ENCODE data around the gene FZD8.

FZD8 gene

DNA sequence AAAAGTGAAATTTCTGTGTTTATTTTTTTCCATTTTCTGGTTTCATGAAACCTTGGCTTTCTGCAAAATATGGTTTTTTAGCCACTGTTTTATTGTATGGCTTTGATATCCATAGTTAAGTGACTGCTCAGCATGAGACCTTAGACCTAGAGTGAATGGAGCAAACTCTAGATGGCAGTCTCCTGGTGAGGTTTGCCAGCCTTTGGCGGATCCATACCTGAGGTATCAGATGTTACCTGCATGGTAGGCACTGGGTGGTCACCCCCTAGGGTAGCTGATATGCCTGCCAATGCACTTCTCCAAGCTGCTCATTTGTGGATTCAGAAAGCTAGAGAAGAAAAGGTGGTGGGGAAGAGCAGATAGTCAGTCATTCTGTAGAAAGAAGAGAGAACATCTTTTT, 17.4 kb upstream of the FZD8 start:
- no peak overlapping the region for H2BK120ac ChIP-seq (ENCODE audit: low read depth, low read length)
- DNase-seq, result no peak
- no peak overlapping the region for H3K18ac ChIP-seq (ENCODE audit: low read depth in 1 of 2, low read length in 2 of 2)
- no peaks in the 10 kb centered on the region for H3K27me3 ChIP-seq (ENCODE audit: control insufficient read depth in 1 of 2, insufficient read depth in 1 of 2, low read length in 2 of 2)
- no peak overlapping the region for H3K14ac ChIP-seq (ENCODE audit: low read length in 2 of 2)
- H3K9me3 ChIP-seq (ENCODE audit: control insufficient read depth, low read length), result no peaks in the 10 kb centered on the region
- H3K4me2 ChIP-seq (ENCODE audit: low read length, poor library complexity, severe bottlenecking), result no peak overlapping the region
- no peak overlapping the region for H2BK15ac ChIP-seq (ENCODE audit: low read depth, poor library complexity, severe bottlenecking)
- H3K4me1 ChIP-seq (ENCODE audit: control insufficient read depth, insufficient read depth, low read depth, low read length), result no peaks in the 10 kb centered on the region
- WGBS, result 90% methylated on average over 1 of the region's 1 CpG
- H3K9ac ChIP-seq (ENCODE audit: low read length), result no peak overlapping the region
- H2BK5ac ChIP-seq (ENCODE audit: low read depth, low read length, poor library complexity, severe bottlenecking), result no peak overlapping the region
- H3K27ac ChIP-seq (ENCODE audit: low read length, poor library complexity, severe bottlenecking), result no peak overlapping the region
- no peak overlapping the region for H2AFZ ChIP-seq (ENCODE audit: low read depth, low read length)
- H3K36me3 ChIP-seq (ENCODE audit: control insufficient read depth in 1 of 2, insufficient read depth in 2 of 2, low read depth in 1 of 2, low read length in 2 of 2), result no peaks in the 10 kb centered on the region
- no peaks in the 10 kb centered on the region for H3K79me1 ChIP-seq (replicated peaks; ENCODE audit: low read length, poor library complexity, severe bottlenecking)
- no peak overlapping the region for H4K8ac ChIP-seq (ENCODE audit: low read length)
- H2AK5ac ChIP-seq (ENCODE audit: low read length, severe bottlenecking), result no peak overlapping the region
- no peak overlapping the region for H3K23ac ChIP-seq (ENCODE audit: low read length in 2 of 2)
- H4K91ac ChIP-seq (ENCODE audit: low read length), result no peak overlapping the region
- H2BK12ac ChIP-seq (ENCODE audit: low read length in 2 of 2), result no peak overlapping the region
- H3K4ac ChIP-seq (ENCODE audit: low read depth in 1 of 2, low read length in 2 of 2), result no peak overlapping the region
- H3K4me3 ChIP-seq (ENCODE audit: insufficient read depth in 1 of 2, low read depth in 1 of 2, low read length in 2 of 2), result no peak overlapping the region

DNA sequence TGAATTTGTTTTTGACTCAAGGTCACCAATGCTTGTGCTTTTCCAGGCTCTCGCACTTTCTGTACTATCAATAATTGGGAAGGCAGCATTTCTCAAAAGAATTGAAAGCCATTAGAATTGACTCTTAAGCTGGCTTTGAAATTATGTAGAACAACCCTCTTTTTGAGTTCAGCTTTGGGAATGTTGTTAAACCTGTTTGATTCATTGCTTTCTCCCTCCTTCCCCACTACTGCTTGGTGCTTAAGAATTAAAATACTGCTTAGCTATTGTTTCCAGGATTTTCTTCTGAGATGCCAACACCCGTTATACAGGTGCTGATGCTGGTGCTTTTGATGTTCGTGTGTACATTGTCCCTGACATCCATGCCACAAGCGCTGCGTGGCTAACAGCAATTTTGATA, 15.5 kb upstream of the FZD8 start:
- no peak overlapping the region for H2BK5ac ChIP-seq (ENCODE audit: low read depth, low read length, poor library complexity, severe bottlenecking)
- no peak overlapping the region for H2BK120ac ChIP-seq (ENCODE audit: low read depth, low read length)
- no peaks in the 10 kb centered on the region for H3K4me1 ChIP-seq (ENCODE audit: control insufficient read depth, insufficient read depth, low read depth, low read length)
- no peaks in the 10 kb centered on the region for H3K79me1 ChIP-seq (replicated peaks; ENCODE audit: low read length, poor library complexity, severe bottlenecking)
- H3K14ac ChIP-seq (ENCODE audit: low read length in 2 of 2), result no peak overlapping the region
- H2AK5ac ChIP-seq (ENCODE audit: low read length, severe bottlenecking), result no peak overlapping the region
- H3K18ac ChIP-seq (ENCODE audit: low read depth in 1 of 2, low read length in 2 of 2), result no peak overlapping the region
- no peak overlapping the region for H3K23ac ChIP-seq (ENCODE audit: low read length in 2 of 2)
- no peak overlapping the region for H3K4me2 ChIP-seq (ENCODE audit: low read length, poor library complexity, severe bottlenecking)
- no peak overlapping the region for H3K27ac ChIP-seq (ENCODE audit: low read length, poor library complexity, severe bottlenecking)
- no peak for DNase-seq
- H2BK15ac ChIP-seq (ENCODE audit: low read depth, poor library complexity, severe bottlenecking), result no peak overlapping the region
- no peak overlapping the region for H2AFZ ChIP-seq (ENCODE audit: low read depth, low read length)
- no peak overlapping the region for H3K4me3 ChIP-seq (ENCODE audit: insufficient read depth in 1 of 2, low read depth in 1 of 2, low read length in 2 of 2)
- no peak overlapping the region for H3K9ac ChIP-seq (ENCODE audit: low read length)
- no peaks in the 10 kb centered on the region for H3K9me3 ChIP-seq (ENCODE audit: control insufficient read depth, low read length)
- H3K36me3 ChIP-seq (ENCODE audit: control insufficient read depth in 1 of 2, insufficient read depth in 2 of 2, low read depth in 1 of 2, low read length in 2 of 2), result no peaks in the 10 kb centered on the region
- no peaks in the 10 kb centered on the region for H3K27me3 ChIP-seq (ENCODE audit: control insufficient read depth in 1 of 2, insufficient read depth in 1 of 2, low read length in 2 of 2)
- 97% methylated on average over 5 of the region's 5 CpGs for WGBS
- H4K8ac ChIP-seq (ENCODE audit: low read length), result no peak overlapping the region
- no peak overlapping the region for H3K4ac ChIP-seq (ENCODE audit: low read depth in 1 of 2, low read length in 2 of 2)
- no peak overlapping the region for H2BK12ac ChIP-seq (ENCODE audit: low read length in 2 of 2)
- no peak overlapping the region for H4K91ac ChIP-seq (ENCODE audit: low read length)

DNA sequence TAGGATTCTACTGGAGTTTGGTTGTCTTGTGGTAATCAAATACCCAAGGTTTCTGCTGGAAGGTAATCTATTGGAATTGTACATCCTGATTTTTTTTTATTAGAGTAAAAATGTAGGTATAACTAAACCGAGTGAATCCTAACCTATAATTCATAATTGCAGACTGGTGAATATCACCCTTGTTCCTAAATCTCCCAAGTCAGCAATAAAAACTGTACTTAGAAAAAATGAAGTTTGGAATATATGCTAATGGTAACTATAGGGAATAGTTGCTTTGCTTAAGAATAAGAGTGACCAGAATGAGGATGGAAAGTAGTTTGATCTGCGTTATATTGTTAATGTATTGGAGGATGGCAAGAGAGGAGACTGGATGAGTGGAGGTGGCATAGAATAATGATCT, 10.7 kb upstream of the FZD8 start:
- no peak overlapping the region for H3K4ac ChIP-seq (ENCODE audit: low read depth in 1 of 2, low read length in 2 of 2)
- no peak overlapping the region for H3K4me3 ChIP-seq (ENCODE audit: insufficient read depth in 1 of 2, low read depth in 1 of 2, low read length in 2 of 2)
- no peak overlapping the region for H2AK5ac ChIP-seq (ENCODE audit: low read length, severe bottlenecking)
- H3K23ac ChIP-seq (ENCODE audit: low read length in 2 of 2), result no peak overlapping the region
- no peak overlapping the region for H4K8ac ChIP-seq (ENCODE audit: low read length)
- H3K4me2 ChIP-seq (ENCODE audit: low read length, poor library complexity, severe bottlenecking), result no peak overlapping the region
- H3K9ac ChIP-seq (ENCODE audit: low read length), result no peak overlapping the region
- no peaks in the 10 kb centered on the region for H3K9me3 ChIP-seq (ENCODE audit: control insufficient read depth, low read length)
- no peaks in the 10 kb centered on the region for H3K4me1 ChIP-seq (ENCODE audit: control insufficient read depth, insufficient read depth, low read depth, low read length)
- WGBS, result 87% methylated on average over 1 of the region's 2 CpGs
- no peak overlapping the region for H3K27ac ChIP-seq (ENCODE audit: low read length, poor library complexity, severe bottlenecking)
- no peaks in the 10 kb centered on the region for H3K79me1 ChIP-seq (replicated peaks; ENCODE audit: low read length, poor library complexity, severe bottlenecking)
- DNase-seq, result no peak
- no peak overlapping the region for H3K18ac ChIP-seq (ENCODE audit: low read depth in 1 of 2, low read length in 2 of 2)
- H3K36me3 ChIP-seq (ENCODE audit: control insufficient read depth in 1 of 2, insufficient read depth in 2 of 2, low read depth in 1 of 2, low read length in 2 of 2), result no peaks in the 10 kb centered on the region
- H3K14ac ChIP-seq (ENCODE audit: low read length in 2 of 2), result no peak overlapping the region
- no peak overlapping the region for H2BK5ac ChIP-seq (ENCODE audit: low read depth, low read length, poor library complexity, severe bottlenecking)
- no peak overlapping the region for H2AFZ ChIP-seq (ENCODE audit: low read depth, low read length)
- no peak overlapping the region for H2BK12ac ChIP-seq (ENCODE audit: low read length in 2 of 2)
- H3K27me3 ChIP-seq (ENCODE audit: control insufficient read depth in 1 of 2, insufficient read depth in 1 of 2, low read length in 2 of 2), result peaks cover 0 to 5% of the 10 kb centered on the region in 2 experiments
- H2BK15ac ChIP-seq (ENCODE audit: low read depth, poor library complexity, severe bottlenecking), result no peak overlapping the region
- no peak overlapping the region for H2BK120ac ChIP-seq (ENCODE audit: low read depth, low read length)
- no peak overlapping the region for H4K91ac ChIP-seq (ENCODE audit: low read length)

DNA sequence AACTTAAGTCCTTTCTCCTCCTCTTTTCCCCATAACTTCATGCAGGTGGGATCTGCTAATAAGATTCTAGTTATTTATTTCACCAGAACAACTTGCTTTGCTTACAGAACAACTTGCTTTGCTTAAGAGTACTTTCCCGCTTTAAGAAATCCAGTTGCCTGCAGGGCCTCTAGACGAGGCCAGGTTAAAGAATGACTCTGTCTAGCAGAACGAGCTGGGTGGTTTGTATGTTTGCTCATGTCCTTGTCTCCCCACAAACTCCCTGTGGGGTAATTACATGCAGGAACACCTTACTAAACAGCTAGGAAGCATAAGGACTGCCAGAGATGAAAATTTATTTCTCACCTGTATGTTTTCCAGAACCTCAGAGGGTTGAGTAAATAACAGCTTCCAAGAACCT, 8.8 kb upstream of the FZD8 start:
- no peak overlapping the region for H2BK15ac ChIP-seq (ENCODE audit: low read depth, poor library complexity, severe bottlenecking)
- H3K4ac ChIP-seq (ENCODE audit: low read depth in 1 of 2, low read length in 2 of 2), result no peak overlapping the region
- no peak overlapping the region for H3K9ac ChIP-seq (ENCODE audit: low read length)
- no peak for DNase-seq
- H2AK5ac ChIP-seq (ENCODE audit: low read length, severe bottlenecking), result no peak overlapping the region
- no peak overlapping the region for H3K27ac ChIP-seq (ENCODE audit: low read length, poor library complexity, severe bottlenecking)
- no peaks in the 10 kb centered on the region for H3K36me3 ChIP-seq (ENCODE audit: control insufficient read depth in 1 of 2, insufficient read depth in 2 of 2, low read depth in 1 of 2, low read length in 2 of 2)
- no peak overlapping the region for H3K23ac ChIP-seq (ENCODE audit: low read length in 2 of 2)
- H3K27me3 ChIP-seq (ENCODE audit: control insufficient read depth in 1 of 2, insufficient read depth in 1 of 2, low read length in 2 of 2), result peaks cover 0 to 5% of the 10 kb centered on the region in 2 experiments
- WGBS, result 94% methylated on average over 2 of the region's 3 CpGs
- H4K8ac ChIP-seq (ENCODE audit: low read length), result no peak overlapping the region
- H3K4me1 ChIP-seq (ENCODE audit: control insufficient read depth, insufficient read depth, low read depth, low read length), result no peaks in the 10 kb centered on the region
- no peak overlapping the region for H3K14ac ChIP-seq (ENCODE audit: low read length in 2 of 2)
- no peak overlapping the region for H2BK120ac ChIP-seq (ENCODE audit: low read depth, low read length)
- no peaks in the 10 kb centered on the region for H3K79me1 ChIP-seq (replicated peaks; ENCODE audit: low read length, poor library complexity, severe bottlenecking)
- H3K18ac ChIP-seq (ENCODE audit: low read depth in 1 of 2, low read length in 2 of 2), result no peak overlapping the region
- H2AFZ ChIP-seq (ENCODE audit: low read depth, low read length), result no peak overlapping the region
- H2BK12ac ChIP-seq (ENCODE audit: low read length in 2 of 2), result no peak overlapping the region
- H4K91ac ChIP-seq (ENCODE audit: low read length), result no peak overlapping the region
- no peak overlapping the region for H2BK5ac ChIP-seq (ENCODE audit: low read depth, low read length, poor library complexity, severe bottlenecking)
- H3K4me3 ChIP-seq (ENCODE audit: insufficient read depth in 1 of 2, low read depth in 1 of 2, low read length in 2 of 2), result no peak overlapping the region
- no peak overlapping the region for H3K4me2 ChIP-seq (ENCODE audit: low read length, poor library complexity, severe bottlenecking)
- H3K9me3 ChIP-seq (ENCODE audit: control insufficient read depth, low read length), result no peaks in the 10 kb centered on the region

All from mesenchymal stem cell (in vitro differentiated cells and primary cell).